Parathyroid adenoma (tissue), 2 donors: Measurements from ENCODE around the gene COL23A1.

Experiments used
- H2AFZ ChIP-seq: fragments of 300-600 bp; sonication (generic); one replicate; pipeline ENCODE4 v1.7.0; 2017; ENCODE audit warnings: antibody characterized with exemption, mild to moderate bottlenecking
- H3K27ac ChIP-seq: fragments of 300-600 bp; sonication (generic); one replicate; pipeline ENCODE4 v1.7.0; 2017
- H3K27me3 ChIP-seq: fragments of 300-600 bp; sonication (generic); one replicate; pipeline ENCODE4 v1.7.0; 2017; ENCODE audit warnings: low read length; ENCODE audit not compliant: control insufficient read depth, insufficient read depth
- H3K36me3 ChIP-seq: fragments of 300-600 bp; sonication (generic); one replicate; pipeline ENCODE4 v1.7.0; 2017; ENCODE audit warnings: low read length; ENCODE audit not compliant: control insufficient read depth, insufficient read depth
- H3K4me1 ChIP-seq: fragments of 300-600 bp; sonication (generic); one replicate; pipeline ENCODE4 v1.7.0; 2017; ENCODE audit warnings: control low read depth
- H3K4me2 ChIP-seq: fragments of 300-600 bp; sonication (generic); one replicate; pipeline ENCODE4 v1.7.0; 2017; ENCODE audit warnings: low read length
- H3K4me3 ChIP-seq: fragments of 300-600 bp; sonication (generic); one replicate; pipeline ENCODE4 v1.7.0; 2017; ENCODE audit warnings: low read depth, low read length
- H3K79me2 ChIP-seq: fragments of 300-600 bp; sonication (generic); one replicate; pipeline ENCODE4 v1.7.0; 2017; ENCODE audit warnings: control low read depth
- H3K9ac ChIP-seq: fragments of 300-600 bp; sonication (generic); one replicate; pipeline ENCODE4 v1.7.0; 2017; ENCODE audit warnings: mild to moderate bottlenecking
- H3K9me3 ChIP-seq: fragments of 300-600 bp; sonication (generic); one replicate; pipeline ENCODE4 v1.7.0; 2017; ENCODE audit warnings: low read length; ENCODE audit not compliant: control insufficient read depth
- TF ChIP-seq, protein P1 (sequence below): fragments of 300-600 bp; sonication (generic); IDR thresholded peaks from one replicate; pipeline ENCODE4 v1.7.0; 2017; ENCODE audit warnings: antibody characterized with exemption, mild to moderate bottlenecking
- donor health status: primary hyperparathyroidism.

Gene COL23A1

DNA sequence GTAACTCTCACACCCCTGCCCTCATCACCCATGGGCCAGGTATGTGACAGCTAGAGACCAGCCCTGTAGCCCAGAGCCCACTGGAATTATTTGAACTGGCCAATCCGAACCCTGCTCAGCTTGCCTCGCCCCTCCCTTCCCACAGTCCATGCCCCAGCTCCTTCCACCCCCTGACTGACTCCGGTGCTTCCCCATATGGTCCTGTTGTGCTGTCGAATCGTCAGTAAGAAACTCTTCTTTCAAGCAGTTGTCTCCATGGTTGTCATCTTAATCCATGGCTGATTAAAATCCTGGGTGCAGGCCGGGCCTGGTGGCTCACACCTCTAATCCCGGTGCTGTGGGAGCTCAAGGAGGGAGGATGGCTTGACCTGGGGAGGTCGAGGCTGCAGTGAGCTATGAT, 118.5 kb downstream of the COL23A1 start:
- TF ChIP-seq, protein P1, sequence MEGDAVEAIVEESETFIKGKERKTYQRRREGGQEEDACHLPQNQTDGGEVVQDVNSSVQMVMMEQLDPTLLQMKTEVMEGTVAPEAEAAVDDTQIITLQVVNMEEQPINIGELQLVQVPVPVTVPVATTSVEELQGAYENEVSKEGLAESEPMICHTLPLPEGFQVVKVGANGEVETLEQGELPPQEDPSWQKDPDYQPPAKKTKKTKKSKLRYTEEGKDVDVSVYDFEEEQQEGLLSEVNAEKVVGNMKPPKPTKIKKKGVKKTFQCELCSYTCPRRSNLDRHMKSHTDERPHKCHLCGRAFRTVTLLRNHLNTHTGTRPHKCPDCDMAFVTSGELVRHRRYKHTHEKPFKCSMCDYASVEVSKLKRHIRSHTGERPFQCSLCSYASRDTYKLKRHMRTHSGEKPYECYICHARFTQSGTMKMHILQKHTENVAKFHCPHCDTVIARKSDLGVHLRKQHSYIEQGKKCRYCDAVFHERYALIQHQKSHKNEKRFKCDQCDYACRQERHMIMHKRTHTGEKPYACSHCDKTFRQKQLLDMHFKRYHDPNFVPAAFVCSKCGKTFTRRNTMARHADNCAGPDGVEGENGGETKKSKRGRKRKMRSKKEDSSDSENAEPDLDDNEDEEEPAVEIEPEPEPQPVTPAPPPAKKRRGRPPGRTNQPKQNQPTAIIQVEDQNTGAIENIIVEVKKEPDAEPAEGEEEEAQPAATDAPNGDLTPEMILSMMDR = no peak
- Histone ChIP-seq H3K79me2 (no peaks in the 10 kb centered on the region), H3K9ac (no peak overlapping the region)

DNA sequence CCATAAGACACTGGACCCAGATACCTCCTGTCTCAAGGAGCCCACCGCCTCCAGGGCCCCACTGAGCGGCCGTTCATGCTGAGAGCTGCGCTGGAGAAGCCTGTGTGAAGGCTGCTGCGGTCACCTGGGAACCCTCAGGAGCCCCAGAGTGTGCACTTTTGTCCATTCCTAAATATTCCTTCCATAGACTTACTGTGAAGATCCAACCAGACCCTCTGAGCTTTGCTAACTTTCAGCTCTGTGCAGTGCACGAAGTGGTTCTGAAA, 119.5 kb downstream of the COL23A1 start:
- Histone ChIP-seq H3K4me1 (peaks cover 8% of the 10 kb centered on the region), H2AFZ (no peak overlapping the region), H3K4me2 (no peak overlapping the region), H3K27ac (no peak overlapping the region), H3K36me3 (no peaks in the 10 kb centered on the region), H3K27me3 (no peaks in the 10 kb centered on the region), H3K79me2 (no peaks in the 10 kb centered on the region), H3K9ac (no peak overlapping the region), H3K9me3 (no peaks in the 10 kb centered on the region), H3K4me3 (no peak overlapping the region)
- TF ChIP-seq, protein P1 = no peak

More for the DNA sequence above, 118.5 kb downstream of the COL23A1 start:
- Histone ChIP-seq H3K36me3 (no peaks in the 10 kb centered on the region), H3K4me2 (no peak overlapping the region), H3K27ac (no peak overlapping the region), H3K27me3 (no peaks in the 10 kb centered on the region), H3K9me3 (no peaks in the 10 kb centered on the region), H2AFZ (no peak overlapping the region), H3K4me1 (peaks cover 8% of the 10 kb centered on the region), H3K4me3 (no peak overlapping the region)

DNA sequence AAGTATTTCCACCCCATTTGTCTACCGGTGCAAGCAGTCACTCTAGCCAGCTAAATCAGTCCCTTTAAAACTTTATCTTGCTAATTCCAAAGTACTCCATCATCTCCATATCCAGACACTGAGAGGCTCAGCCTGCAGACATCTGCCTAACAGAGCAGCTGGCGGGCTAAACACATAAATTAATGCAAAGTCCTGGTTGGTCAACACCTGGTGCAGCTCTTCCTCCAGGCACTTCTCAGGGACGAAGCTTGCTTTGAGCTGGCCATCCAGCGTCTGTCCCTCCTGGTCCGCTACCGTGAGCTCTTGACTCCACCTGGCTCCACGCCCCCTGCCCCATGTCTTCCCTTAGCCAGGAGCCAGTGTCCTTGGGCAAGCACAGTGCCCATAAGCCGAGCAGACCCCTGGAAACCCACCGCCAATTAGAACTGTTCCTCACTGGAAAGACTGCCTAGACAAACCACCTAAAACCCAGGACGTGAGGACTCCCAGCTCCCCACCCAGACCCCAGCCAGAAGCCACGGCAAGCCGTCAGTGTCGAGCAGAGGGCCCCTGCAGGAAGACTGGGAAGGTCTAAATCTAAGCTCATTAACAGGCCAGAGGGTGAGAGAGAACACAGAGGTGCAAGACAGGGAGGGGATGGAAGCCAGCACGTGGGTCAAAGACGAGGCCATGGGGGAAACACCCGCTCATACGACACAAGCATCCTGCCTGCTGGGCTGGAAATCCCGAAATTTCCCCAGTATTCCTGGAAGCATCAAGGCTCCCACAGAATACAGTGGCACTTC, 120.0 kb downstream of the COL23A1 start:
- no peak overlapping the region for H3K9ac ChIP-seq
- no peaks in the 10 kb centered on the region for H3K9me3 ChIP-seq
- no peak overlapping the region for H3K4me3 ChIP-seq
- no peak overlapping the region for H2AFZ ChIP-seq
- no peaks in the 10 kb centered on the region for H3K36me3 ChIP-seq
- no peaks in the 10 kb centered on the region for H3K27me3 ChIP-seq
- TF ChIP-seq, protein P1 = no peak
- peak overlapping the region; percentile 30 for H3K4me2 ChIP-seq
- H3K4me1 ChIP-seq = peaks cover 8% of the 10 kb centered on the region
- no peaks in the 10 kb centered on the region for H3K79me2 ChIP-seq
- no peak overlapping the region for H3K27ac ChIP-seq

DNA sequence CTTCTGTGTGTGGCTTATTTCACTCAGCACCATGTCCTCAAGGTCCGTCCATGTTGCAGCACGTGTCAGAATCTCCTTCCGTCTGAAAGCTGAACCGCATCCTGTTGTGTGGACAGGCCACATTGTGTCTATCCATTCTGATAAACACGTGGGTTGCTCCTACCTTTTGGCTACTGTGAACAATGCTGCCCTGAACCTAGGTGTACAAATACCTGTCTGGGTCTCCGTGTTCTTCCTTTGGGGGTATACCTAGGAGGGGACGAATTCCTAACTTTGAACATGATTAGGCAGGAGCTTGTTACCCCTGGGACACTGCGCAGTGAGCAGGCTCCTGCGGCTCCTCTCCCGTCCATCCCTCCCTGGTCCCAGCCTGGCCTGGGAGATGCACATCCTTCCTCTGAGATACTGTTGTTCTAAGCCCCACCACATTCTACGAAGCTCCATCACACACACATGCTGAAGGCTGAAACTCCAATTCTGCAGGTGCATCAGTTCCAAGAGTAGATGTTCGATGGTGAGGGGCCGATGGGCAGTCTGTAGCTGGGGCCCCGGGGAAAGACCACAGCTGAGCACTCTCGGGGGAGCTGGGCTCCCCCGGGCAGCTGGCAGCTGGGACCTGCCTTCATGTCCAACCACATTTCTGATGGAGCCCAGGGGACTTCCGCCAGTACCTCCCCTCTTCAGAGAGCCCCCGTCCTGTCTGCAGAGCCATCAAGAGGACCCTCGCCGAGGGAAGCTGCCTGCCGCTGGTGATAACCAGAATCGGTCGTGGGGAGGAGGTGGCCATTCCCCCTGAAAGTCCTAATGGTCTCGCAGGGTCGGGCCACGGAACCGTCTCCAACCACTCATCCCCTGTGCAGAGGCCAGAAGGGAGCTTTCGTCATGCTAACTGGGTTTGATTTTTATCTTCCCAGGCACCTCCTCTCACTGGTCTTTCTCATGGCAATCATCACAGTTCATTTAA, 120.9 kb downstream of the COL23A1 start:
- no peak overlapping the region for H3K27ac ChIP-seq
- no peaks in the 10 kb centered on the region for H3K79me2 ChIP-seq
- no peaks in the 10 kb centered on the region for H3K27me3 ChIP-seq
- H3K4me2 ChIP-seq = peak overlapping the region; percentile 30
- no peak overlapping the region for H3K4me3 ChIP-seq
- TF ChIP-seq, protein P1 = no peak
- peaks cover 8% of the 10 kb centered on the region for H3K4me1 ChIP-seq
- H2AFZ ChIP-seq = no peak overlapping the region
- no peaks in the 10 kb centered on the region for H3K9me3 ChIP-seq
- no peak overlapping the region for H3K9ac ChIP-seq
- no peaks in the 10 kb centered on the region for H3K36me3 ChIP-seq
